Smooth muscle cell (in vitro differentiated cells): ENCODE measurements around the gene AKAP3. TPM values are rescaled to one million over a fixed set of nuclear protein-coding genes. Genes with fewer than 3 reads are reported as not detected.

ENCODE experiments used
- DNase-seq: peaks from one replicate; lab custom pipeline; 2025; ENCODE audit not compliant: unreplicated experiment; lab: John Stamatoyannopoulos, UW
- H2AFZ ChIP-seq: fragments of 200-600 bp; sonication (generic); 2 replicates; pipeline ENCODE4 v1.6.0; 2016; ENCODE audit warnings: antibody characterized with exemption, low read depth, mild to moderate bottlenecking
- H3F3A ChIP-seq: fragments of 200-600 bp; sonication (generic); 2 replicates; pipeline ENCODE4 v1.6.0; 2017; ENCODE audit warnings: antibody characterized with exemption, low read depth
- H3K27ac ChIP-seq: fragments of 200-600 bp; sonication (generic); 2 replicates; pipeline ENCODE4 v1.5.1; 2016; ENCODE audit warnings: low read depth, mild to moderate bottlenecking
- H3K27me3 ChIP-seq: fragments of 200-600 bp; sonication (generic); 2 replicates; pipeline ENCODE4 v1.6.1; 2016; ENCODE audit warnings: low read depth, mild to moderate bottlenecking
- H3K36me3 ChIP-seq: fragments of 200-600 bp; sonication (generic); 2 replicates; pipeline ENCODE4 v1.5.1; 2016; ENCODE audit warnings: low read depth
- H3K4me1 ChIP-seq: fragments of 200-600 bp; sonication (generic); 2 replicates; pipeline ENCODE4 v1.5.1; 2016; ENCODE audit warnings: low read depth
- H3K4me2 ChIP-seq: fragments of 200-600 bp; sonication (generic); 2 replicates; pipeline ENCODE4 v1.6.0; 2016; ENCODE audit warnings: mild to moderate bottlenecking
- H3K4me3 ChIP-seq: fragments of 200-600 bp; sonication (generic); 2 replicates; pipeline ENCODE4 v1.5.1; 2016; ENCODE audit warnings: mild to moderate bottlenecking
- H3K79me2 ChIP-seq: fragments of 200-600 bp; sonication (generic); 2 replicates; pipeline ENCODE4 v1.6.0; 2016; ENCODE audit warnings: low read depth, mild to moderate bottlenecking
- H3K9ac ChIP-seq: fragments of 200-600 bp; sonication (generic); 2 replicates; pipeline ENCODE4 v1.6.0; 2016; ENCODE audit warnings: low read depth
- H3K9me3 ChIP-seq: fragments of 200-600 bp; sonication (generic); replicated peaks from 2 replicates; pipeline ENCODE4 v1.5.1; 2016; ENCODE audit warnings: low read depth
- H4K20me1 ChIP-seq: fragments of 200-600 bp; sonication (generic); 2 replicates; pipeline ENCODE4 v1.6.0; 2016; ENCODE audit warnings: low read depth
- CTCF ChIP-seq: fragments of 200-600 bp; sonication (generic); IDR thresholded peaks from 2 replicates; pipeline ENCODE4 v1.5.1; 2017; ENCODE audit warnings: borderline replicate concordance, mild to moderate bottlenecking, antibody characterized with exemption; ENCODE audit not compliant: insufficient read depth, poor library complexity, severe bottlenecking
- WGBS: methylation state at CpG from one replicate; pipeline ENCODE4 v1.1.7; 2016; ENCODE audit warnings: low lambda C conversion rate; 5-methylcytosine and 5-hydroxymethylcytosine counted together
- polyA plus RNA-seq: library from polyadenylated mRNA; unstranded; fragments of >200 nt; fragmentation: Nextera tagmentation; extraction: Ambion mirVana; gene quantifications from 2 replicates; pipeline ENCODE4 v1.2.1, GENCODE V29; 2016
- total RNA-seq: library from RNA; depleted of rRNA; stranded (reverse); fragments of >200 nt; gene quantifications from 2 replicates; pipeline ENCODE4 v1.2.3, GENCODE V29; 2014

AKAP3 gene
- total and polyA plus RNA-seq, 2 experiments from 2014 or later = 0.13 to 1.4 TPM

DNA sequence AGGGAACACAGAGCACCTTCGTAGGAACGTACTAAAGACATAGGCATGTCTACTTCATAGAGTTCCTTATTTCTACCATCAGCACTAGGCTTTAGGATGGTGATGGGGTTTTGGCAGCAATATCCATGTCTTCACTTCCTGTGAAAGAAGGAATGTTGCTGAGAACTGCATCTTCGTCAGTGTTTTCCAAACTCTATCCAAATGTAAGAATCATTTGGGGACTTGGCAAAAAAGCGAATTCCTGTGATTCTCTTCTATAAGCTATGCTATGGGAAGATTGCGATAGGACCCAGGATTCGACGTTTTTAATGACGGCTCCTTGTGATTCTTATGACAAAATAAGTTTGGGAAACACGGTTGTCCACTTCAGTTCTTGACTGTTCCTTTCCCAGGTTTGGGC lies 39.8 kb downstream of the AKAP3 start:
- H3K4me3 ChIP-seq = no peak overlapping the region
- TF ChIP-seq CTCF = no peak
- H4K20me1 ChIP-seq = peaks cover 5% of the 10 kb centered on the region
- no peak overlapping the region for H3K9ac ChIP-seq
- no peak overlapping the region for H3K27ac ChIP-seq
- H2AFZ ChIP-seq = no peak overlapping the region
- H3K9me3 ChIP-seq = no peaks in the 10 kb centered on the region
- 96% methylated on average over 9 of the region's 9 CpGs for WGBS
- H3K79me2 ChIP-seq = peaks cover 14% of the 10 kb centered on the region
- no peak overlapping the region for H3K4me2 ChIP-seq
- H3F3A ChIP-seq = no peaks in the 10 kb centered on the region
- H3K27me3 ChIP-seq = no peaks in the 10 kb centered on the region
- peaks cover 10% of the 10 kb centered on the region for H3K4me1 ChIP-seq
- H3K36me3 ChIP-seq = no peaks in the 10 kb centered on the region
- DNase-seq = no peak

- no peak for DNase-seq
- 46% methylated on average over 3 of the region's 3 CpGs for WGBS
- no peak overlapping the region for H3K27ac ChIP-seq
- no peak overlapping the region for H3K4me3 ChIP-seq
- no peak for TF ChIP-seq CTCF
- no peaks in the 10 kb centered on the region for H3K9me3 ChIP-seq
- peaks cover 18% of the 10 kb centered on the region for H3K27me3 ChIP-seq
- H3K36me3 ChIP-seq = no peaks in the 10 kb centered on the region
- no peak overlapping the region for H2AFZ ChIP-seq
- H3K4me1 ChIP-seq = peaks cover 10% of the 10 kb centered on the region
- H3K9ac ChIP-seq = no peak overlapping the region
- no peak overlapping the region for H3K4me2 ChIP-seq
- H4K20me1 ChIP-seq = peaks cover 5% of the 10 kb centered on the region
- no peaks in the 10 kb centered on the region for H3F3A ChIP-seq
- peaks cover 14% of the 10 kb centered on the region for H3K79me2 ChIP-seq
Measured at GRCh38 chr12:4607056-4607455, 41.8 kb downstream of the AKAP3 start.

GRCh38 chr12:4604684-4605193 lies 44.1 kb downstream of the AKAP3 start:
- Histone ChIP-seq H3F3A (no peaks in the 10 kb centered on the region), H3K27me3 (peaks cover 40% of the 10 kb centered on the region), H3K79me2 (peaks cover 14% of the 10 kb centered on the region), H3K36me3 (no peaks in the 10 kb centered on the region), H3K4me1 (peaks cover 10% of the 10 kb centered on the region), H3K27ac (no peak overlapping the region), H3K4me3 (peak overlapping the region; percentile 94), H2AFZ (peak overlapping the region; percentile 99), H3K4me2 (peak overlapping the region; percentile 94), H3K9ac (peak overlapping the region; percentile 68), H4K20me1 (peaks cover 4% of the 10 kb centered on the region), H3K9me3 (no peaks in the 10 kb centered on the region)
- peak; percentile 36 for DNase-seq
- TF ChIP-seq CTCF = peak; percentile 97
- 2% methylated on average over 25 of the region's 25 CpGs for WGBS

- H3K27me3 ChIP-seq = peaks cover 42% of the 10 kb centered on the region
- H3K36me3 ChIP-seq = no peaks in the 10 kb centered on the region
- H3K4me2 ChIP-seq = no peak overlapping the region
- H2AFZ ChIP-seq = no peak overlapping the region
- DNase-seq = no peak
- no peaks in the 10 kb centered on the region for H3F3A ChIP-seq
- no peaks in the 10 kb centered on the region for H3K9me3 ChIP-seq
- H3K4me3 ChIP-seq = no peak overlapping the region
- peaks cover 14% of the 10 kb centered on the region for H3K79me2 ChIP-seq
- no peak for TF ChIP-seq CTCF
- no peaks in the 10 kb centered on the region for H4K20me1 ChIP-seq
- H3K27ac ChIP-seq = no peak overlapping the region
- 20% methylated on average over 1 of the region's 1 CpG for WGBS
- H3K9ac ChIP-seq = no peak overlapping the region
- peaks cover 10% of the 10 kb centered on the region for H3K4me1 ChIP-seq
Measured at GRCh38 chr12:4603946-4604345, 44.9 kb downstream of the AKAP3 start.
